Measurements from ENCODE around the gene ELMO3.

The ELMO3 gene

DNA sequence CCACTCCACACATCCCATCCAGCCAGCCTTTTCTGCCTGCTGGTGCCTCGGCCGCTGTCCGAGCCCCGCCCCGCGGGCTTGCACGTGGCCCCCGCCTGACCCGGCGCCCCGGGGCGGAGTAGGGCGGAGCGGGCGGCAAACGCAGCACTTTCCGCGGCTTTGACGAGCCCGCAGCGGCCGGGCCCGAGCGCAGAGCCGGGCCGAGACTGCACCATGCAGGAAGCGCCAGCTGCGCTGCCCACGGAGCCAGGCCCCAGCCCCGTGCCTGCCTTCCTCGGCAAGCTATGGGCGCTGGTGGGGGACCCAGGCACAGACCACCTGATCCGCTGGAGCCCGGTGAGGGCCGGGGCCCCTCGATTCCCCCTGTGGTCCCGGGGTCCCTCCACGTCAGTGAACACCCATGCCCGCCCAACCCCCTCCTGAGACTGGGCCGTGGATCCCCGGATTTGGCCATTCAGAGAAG lies 34.3 kb upstream of the ELMO3 start, which contains the start of gene HSF4:
HSF4 (plus strand) TSS at position 147 of the 463 bp plus-strand sequence; CDS start at position 214, 67 bp downstream.
- DNase-seq (ENCODE audit: low read depth in 2 of 2): no peak

DNA sequence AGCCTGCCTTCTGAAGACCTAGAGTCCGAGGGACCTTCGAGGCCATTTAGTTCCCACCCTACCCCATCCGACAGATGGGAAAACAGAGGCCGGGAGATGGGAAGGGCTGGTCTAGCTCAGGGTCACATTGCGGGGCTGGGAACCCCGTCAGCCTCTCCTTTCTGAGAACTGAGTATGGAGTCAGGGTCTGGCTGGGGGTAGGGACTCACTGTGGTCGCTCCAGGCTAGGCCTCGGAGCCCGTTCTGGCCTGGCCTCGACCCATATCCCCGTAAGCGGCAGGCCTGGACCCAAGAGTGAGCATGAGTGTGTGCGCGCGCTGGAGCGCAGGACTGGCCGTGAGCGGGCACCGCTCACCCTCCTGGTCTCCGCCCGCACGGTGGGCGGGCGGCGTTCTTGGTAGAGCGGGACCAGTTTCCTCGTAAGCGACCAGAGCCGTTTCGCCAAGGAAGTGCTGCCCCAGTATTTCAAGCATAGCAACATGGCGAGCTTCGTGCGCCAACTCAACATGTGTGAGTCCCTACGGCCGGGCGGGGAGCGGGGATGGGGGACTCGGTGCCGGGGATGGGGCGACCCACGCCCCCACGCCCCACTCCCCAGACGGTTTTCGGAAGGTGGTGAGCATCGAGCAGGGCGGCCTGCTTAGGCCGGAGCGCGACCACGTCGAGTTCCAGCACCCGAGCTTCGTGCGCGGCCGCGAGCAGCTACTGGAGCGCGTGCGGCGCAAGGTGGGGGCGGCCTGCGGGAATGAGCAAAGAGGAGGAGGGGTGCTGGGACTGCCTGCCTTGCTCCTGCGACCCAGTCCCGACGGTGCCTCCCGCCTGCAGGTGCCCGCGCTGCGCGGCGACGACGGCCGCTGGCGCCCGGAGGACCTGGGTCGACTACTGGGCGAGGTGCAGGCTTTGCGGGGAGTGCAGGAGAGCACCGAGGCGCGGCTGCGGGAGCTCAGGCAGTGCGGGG lies 33.5 kb upstream of the ELMO3 start:
- DNase-seq (ENCODE audit: low read depth in 2 of 2): no peak

DNA sequence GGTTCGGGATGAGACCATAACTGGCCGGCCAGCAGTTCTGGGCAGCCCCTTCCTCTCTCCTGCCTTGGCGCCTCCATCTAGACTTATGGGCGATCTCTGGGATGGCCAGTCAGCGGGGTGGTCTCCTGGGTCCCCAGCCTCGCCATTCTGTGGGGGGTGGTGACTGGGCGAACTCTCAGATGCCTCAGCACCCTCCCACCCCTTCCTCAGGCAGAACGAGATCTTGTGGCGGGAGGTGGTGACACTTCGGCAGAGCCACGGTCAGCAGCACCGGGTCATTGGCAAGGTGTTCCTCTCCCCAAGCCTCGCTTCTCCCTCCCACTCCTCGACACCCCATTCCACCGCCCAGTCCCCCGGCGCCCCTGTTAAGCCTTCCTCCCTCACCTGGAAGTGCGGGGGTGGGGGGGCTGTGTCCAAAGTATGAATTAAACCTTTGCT lies 32.8 kb upstream of the ELMO3 start:
- no peak for DNase-seq (ENCODE audit: low read depth in 2 of 2)

DNA sequence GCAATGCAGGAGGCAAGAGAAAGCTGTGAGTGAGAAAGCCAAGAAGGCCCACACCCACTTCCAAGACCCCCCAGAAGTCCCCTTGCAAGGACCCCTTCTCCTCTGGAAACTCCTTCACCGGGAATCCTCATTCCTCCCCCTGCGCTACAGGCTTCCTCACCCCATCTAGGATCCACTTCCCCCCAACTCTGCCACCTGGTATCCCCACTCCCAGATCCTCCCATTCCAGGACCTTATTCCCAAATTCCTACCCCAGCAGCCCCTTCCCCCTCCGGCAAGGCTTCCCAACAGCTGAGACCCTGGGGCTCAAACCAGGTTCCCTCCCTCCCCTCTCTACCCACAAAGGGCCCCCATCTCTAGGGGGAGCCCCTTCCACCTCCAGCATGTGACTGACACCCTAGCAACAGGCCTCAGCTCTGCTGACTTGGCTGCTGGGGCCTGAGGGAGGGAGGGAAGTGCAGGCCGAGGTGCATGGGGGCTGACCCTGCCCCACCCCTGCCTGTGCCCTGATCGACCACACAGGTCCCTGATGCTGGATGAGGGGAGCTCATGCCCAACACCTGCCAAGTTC lies 32.2 kb upstream of the ELMO3 start:
- DNase-seq (ENCODE audit: low read depth in 2 of 2): no peak

DNA sequence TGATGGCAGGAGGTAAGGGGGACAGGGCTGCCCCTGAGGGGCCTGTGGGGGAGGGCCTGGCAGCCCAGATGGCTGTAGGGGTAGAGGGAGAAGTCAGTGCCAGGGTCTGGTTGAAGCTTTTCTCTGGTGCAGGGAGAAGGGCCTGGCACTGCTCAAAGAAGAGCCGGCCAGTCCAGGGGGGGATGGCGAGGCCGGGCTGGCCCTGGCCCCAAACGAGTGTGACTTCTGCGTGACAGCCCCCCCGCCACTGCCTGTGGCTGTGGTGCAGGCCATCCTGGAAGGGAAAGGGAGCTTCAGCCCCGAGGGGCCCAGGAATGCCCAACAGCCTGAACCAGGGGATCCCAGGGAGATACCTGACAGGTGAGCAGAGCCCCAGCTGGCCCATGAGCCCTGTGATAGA lies 31.3 kb upstream of the ELMO3 start:
- DNase-seq (ENCODE audit: low read depth in 2 of 2): no peak

DNA sequence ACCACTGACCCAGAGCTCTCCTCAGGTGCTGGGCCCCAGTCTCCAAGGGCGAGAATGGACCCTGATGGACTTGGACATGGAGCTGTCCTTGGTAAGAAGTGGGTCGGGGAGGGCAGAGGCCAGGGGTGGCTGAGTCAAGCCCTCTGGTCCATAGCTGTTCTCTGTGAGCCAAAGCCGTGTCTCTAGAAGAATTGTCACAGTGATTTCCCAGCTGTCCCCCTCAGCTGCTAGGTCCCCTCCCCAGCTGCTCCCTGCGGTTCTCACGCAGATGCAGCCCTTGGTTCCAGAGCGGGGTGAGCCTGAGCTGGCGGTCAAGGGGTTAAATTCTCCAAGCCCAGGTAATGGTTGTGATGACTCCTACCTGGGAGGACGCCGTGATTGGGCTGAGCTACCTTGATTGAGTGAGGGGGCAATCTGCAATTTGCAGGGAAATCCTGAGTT lies 29.9 kb upstream of the ELMO3 start:
- DNase-seq (ENCODE audit: low read depth in 2 of 2): no peak

DNA sequence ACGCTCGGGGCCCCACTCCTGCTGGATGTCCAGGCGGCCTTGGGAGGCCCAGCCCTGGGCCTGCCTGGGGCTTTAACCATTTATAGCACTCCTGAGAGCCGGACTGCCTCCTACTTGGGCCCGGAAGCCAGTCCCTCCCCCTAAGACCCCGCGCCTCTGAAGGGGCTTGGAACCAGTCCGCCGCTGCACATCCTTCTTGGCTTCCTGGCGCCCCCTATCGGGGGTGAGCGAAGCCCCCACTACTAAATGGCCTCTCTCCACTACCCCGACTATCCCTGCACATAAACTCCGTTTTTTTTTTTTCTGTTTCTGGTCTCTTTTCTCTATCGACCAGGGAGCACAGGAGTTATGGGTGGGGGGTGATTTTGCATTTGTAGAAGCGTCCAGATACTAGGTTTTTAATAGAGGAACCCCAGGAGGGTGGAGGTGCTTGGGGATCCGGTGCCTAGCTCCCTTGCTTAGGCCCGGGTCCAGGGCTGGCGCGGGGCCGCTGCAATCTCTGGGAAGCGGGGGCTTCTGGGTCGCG lies 29.2 kb upstream of the ELMO3 start:
- DNase-seq (ENCODE audit: low read depth in 2 of 2): no peak

DNA sequence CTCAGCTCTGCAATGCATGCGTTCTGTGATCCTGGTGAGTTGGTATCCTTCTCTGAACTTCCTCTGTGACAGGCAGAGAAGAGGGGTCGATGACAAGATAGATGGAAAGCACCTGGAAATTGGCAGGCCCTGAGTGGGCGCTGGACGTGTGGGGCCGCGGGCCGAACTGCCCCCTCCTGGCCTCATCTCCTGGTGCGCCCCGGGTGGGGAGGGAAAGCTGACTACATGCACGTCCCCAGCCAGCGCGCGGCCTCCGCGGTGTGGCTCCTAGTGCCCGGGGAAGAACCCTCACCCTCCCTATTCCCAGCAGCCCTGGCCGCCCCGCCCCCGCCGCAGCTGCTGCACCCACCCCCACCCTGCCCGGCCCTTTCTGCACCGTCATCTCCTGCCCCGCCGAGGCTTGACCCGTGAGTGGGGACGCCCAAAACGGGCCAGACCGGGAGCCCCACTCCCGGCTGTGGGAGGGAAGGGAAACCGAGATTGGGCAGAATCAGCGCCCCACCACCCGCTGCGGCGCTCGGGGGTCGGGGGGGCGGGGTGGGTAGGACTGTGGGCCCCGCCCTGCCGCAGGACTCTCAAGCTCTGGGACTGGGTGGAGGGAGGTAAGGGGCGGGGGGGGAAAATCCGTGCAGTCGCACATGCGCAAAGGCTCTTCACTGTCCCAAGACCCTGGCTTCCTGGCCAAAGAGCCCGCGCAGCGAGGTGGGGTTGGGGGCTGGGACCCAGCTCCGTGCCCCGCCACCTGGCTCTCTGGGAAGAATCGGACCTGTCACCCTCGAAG lies 28.6 kb upstream of the ELMO3 start, which contains the start of gene NOL3:
NOL3 (plus strand) TSS at position 371 of the 781 bp plus-strand sequence.
- no peak for DNase-seq (ENCODE audit: low read depth in 2 of 2)

DNA sequence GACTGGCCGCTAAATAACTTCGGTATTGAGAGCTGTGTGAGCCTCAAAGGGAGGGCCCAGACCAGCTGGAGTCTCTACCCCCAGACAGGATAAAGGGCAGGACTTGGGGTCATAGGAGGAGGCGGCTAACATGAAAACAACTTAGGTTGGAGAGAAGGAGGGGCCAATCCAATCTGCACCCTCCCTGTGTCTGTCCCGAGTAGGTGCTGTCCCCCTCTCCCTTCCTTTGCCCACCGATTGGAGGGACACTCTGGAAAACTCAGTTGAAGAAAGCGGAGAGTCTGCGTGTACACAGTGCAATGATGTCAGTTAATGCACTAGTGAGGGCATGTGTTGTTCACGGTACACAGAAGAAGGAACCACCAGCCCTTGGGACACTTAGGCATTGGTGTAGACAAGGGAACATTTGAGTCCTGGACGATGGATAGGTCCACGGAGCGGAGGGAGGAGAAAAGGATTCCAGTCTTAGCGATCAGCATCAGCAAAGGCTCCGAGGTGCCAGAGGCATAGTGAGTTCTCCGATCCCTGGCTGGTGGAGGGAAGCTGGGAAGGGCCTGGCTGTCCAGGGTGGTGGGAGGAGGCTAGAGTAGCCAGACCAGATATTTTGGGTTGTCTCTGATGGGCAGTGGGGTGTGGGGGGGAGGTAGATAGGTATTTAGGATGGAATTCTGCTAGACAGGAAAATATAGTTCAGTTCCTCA lies 27.8 kb upstream of the ELMO3 start:
- DNase-seq (ENCODE audit: low read depth in 2 of 2): no peak

DNA sequence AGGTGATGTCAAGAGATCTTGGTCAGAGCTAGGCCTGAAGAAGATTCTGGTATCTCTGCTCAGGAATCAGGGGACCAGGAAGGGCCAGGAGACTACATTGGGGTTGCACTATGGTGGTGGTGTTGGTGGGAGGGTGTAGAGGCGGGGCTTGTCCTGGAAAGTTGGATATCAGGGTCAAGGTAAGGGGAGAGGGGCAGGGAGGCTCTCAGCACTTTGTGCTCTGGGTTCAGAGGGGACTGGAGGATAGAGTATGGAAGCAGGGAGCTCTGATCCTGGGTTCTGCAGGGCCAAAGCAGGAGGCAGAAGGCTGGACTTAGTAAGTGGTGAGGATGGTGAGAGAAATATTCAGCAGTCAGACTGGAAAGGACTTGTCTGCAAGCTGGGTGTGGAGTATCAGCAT lies 25.6 kb upstream of the ELMO3 start:
- no peak for DNase-seq (ENCODE audit: low read depth in 2 of 2)

DNA sequence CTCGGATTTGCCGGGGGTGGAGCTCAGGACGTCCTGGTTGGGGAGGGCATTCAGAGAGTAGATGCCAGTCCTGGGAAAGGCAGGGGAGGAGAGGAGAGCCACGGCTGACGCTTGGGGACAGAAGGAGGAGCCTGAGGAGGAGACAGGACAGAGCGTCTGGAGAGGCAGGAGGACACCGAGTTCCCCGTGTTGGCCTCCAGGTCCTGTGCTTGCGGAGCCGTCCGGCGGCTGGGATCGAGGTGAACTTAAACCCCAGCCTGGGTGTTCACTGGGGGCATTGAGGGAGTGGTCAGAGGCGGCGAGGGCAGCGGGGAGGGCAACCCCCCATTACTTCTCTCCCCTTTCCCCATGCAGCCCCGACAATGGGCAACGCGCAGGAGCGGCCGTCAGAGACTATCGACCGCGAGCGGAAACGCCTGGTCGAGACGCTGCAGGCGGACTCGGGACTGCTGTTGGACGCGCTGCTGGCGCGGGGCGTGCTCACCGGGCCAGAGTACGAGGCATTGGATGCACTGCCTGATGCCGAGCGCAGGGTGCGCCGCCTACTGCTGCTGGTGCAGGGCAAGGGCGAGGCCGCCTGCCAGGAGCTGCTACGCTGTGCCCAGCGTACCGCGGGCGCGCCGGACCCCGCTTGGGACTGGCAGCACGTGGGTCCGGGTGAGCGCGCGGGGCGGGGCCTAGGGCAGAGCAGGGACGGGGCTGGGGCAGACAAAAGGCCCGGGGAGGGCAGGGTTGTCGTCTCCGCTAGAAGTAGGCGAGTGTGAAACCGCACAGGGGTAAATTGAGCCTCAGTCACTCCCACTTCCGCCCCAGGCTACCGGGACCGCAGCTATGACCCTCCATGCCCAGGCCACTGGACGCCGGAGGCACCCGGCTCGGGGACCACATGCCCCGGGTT lies 24.9 kb upstream of the ELMO3 start:
- no peak for DNase-seq (ENCODE audit: low read depth in 2 of 2)

DNA sequence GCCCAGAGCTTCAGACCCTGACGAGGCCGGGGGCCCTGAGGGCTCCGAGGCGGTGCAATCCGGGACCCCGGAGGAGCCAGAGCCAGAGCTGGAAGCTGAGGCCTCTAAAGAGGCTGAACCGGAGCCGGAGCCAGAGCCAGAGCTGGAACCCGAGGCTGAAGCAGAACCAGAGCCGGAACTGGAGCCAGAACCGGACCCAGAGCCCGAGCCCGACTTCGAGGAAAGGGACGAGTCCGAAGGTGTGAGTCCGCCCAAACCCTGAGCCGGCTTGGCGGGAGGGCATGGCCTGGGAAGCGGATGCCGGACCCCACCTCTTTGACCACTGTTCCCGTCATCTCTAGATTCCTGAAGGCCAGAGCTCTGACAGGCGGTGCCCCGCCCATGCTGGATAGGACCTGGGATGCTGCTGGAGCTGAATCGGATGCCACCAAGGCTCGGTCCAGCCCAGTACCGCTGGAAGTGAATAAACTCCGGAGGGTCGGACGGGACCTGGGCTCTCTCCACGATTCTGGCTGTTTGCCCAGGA lies 24.2 kb upstream of the ELMO3 start:
- no peak for DNase-seq (ENCODE audit: low read depth in 2 of 2)

DNA sequence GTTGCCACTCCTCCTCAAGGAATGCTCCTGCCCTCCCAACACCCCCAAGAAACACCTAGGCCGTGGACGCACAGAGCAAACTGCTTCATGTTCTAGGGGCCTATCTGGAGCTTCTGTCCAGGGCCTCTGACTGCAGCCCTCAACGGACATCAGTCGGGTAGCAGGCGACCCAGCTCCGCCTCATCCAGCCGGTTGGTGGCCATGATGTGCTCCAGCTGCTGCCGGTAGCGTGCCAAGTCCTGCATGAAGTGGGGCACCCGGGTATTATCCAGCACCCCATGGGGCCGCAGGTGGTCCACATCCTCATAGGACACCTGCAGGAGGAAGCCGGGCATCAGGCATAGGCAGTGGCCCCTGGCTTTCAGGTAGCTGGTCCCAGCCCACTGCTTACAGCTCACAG lies 22.3 kb upstream of the ELMO3 start:
- no peak for DNase-seq (ENCODE audit: low read depth in 2 of 2)

DNA sequence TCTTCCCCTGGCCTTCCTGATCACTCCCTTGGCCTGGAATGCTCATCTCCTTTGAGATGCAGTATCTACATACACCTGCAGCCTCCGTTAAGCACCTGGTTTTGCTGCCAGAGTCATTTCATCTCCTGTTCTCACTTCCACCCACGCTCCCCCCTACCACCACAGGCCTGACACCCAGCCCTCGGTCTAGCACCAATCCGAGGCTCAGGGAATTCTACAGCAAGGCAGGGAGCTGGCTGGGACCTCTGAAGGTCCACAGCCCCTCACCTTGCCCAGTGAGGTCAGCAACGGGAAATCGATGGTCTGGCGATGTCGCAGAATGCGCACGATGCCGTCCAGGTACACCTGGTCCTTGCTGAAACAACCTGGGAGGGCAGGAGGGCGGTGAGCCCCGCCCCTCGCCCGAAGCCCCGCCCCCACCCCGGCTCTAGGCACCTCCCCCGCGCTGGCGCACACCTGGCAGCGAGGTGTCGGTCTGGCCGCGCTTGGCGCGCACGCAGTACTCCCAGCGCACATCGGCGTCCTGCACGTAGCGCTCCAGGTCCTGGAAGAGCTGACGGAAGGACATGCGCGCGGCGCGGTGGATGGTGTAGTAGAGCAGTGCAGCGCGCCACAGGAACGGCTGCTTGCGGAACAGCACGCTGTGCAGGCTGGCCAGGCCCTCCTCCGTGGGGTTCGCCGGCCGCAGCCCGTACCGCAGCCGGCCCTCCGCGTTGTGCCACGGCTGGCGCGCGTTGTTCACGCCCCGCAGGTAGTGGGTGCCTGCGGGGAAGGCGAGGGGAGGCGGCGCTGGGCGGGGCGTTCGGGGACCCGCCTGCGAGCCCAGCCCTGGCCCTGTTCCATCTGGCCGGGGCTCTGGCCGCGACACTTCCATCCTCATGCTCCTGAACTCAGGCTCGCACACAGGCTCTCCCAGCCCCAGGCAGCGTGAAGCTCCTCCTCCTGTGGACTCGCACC lies 20.9 kb upstream of the ELMO3 start:
- DNase-seq (ENCODE audit: low read depth in 2 of 2): no peak

DNA sequence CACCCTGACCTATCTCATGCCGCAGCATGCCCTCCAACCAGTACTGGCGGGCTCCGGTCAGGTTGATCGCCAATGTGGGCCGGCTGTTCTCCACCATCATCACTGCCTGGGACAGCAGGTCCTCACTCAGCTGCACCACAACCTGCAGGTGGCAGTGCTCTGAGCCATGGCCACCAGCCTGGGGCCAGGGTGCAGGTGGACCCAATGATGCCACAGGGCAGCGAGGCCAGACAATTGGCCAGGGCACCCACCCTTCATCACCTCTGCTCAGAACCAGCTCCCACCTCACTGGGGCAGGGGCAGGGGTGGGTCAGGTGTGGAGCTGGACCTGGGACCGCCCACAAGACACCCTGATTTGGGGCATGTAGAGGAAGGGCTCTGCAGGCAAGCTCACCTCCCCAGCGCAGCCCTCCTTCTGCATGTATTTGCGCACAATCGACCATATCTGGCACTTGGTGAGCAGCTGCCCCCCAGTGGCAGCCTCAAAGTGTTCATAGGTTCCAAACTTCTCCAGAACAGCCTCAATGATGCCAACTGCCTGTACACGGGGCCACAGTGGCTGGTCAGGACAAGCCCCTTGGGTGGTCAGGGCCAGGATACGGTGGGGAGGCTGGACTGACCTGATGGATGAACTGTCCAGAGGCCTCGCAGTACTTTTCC lies 19.4 kb upstream of the ELMO3 start:
- no peak for DNase-seq (ENCODE audit: low read depth in 2 of 2)

DNA sequence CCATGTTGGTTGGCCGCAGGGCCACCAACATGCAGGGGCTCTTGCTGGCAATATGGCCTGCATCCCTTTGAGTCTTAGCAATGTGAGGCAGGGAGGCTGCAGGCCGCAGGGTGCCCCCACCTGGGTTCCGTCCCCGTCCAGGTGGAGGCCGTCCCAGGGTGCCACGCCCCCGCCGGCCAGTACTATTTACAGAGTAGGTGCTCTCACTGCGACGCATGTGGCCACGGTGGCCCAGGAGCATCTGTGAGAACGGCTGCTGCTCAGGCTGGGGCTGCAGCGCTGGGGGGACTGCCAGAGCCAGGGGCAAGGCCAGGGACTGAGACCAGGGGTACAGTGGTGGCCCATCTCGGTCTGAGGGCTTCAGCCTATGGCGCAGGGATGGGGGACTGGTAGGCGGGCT lies 18.8 kb upstream of the ELMO3 start:
- no peak for DNase-seq (ENCODE audit: low read depth in 2 of 2)

DNA sequence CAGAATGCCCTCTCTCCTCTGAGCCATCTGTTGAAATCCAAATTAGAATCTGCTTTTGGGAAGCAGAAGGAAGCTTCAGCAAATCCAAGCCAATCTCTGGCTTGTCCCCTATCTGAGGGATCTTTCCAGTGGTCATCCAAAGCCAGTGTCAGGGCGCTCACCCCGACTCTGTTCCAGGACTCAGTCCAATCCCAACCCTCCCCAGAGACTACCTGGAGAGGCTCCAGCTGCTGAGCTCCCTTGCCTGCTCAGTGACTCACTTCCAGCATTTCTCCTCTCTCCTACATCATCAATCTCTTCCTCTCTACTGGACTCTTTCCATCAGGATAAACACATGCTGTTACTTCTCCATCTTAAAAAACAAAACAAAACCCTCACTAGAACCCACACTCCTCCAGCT lies 17.6 kb upstream of the ELMO3 start:
- no peak for DNase-seq (ENCODE audit: low read depth in 2 of 2)

DNA sequence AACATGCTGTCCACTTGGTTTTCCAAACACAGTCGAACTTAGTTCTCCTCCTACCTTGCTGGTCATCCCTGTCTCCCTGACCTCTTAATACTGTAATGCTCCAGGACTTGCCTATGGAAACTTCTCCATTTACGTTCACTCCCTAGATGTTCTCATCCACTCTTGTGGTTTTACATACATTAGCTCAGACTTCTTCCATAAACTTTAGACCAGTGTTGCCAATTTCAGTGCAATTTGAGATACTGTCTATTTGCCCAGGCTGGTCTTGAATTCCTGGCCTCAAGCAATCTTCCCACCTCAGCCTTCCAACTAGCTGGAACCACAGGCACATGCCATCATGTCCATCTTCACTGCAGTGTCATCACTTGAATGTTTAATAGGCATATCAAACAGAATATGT lies 16.6 kb upstream of the ELMO3 start:
- DNase-seq (ENCODE audit: low read depth in 2 of 2): no peak

Data from stimulated activated CD4-positive, alpha-beta T cell treated with anti-CD3 and anti-CD28 coated beads, Interleukin-12 subunit alpha, Interleukin-12 subunit beta, amount 100 ng/mL, for 24 hours (primary cell).